Effector memory CD4-positive, alpha-beta T cell (primary cell): Measurements from ENCODE around the gene SIGLEC10.

ENCODE experiments used
- DNase-seq, 3 donors: peaks; one replicate each; pipeline ENCODE4 v3.0.0-alpha.2; 2020
- H3K27ac ChIP-seq: 2 replicates; pipeline ENCODE4 v1.7.0; 2013; ENCODE audit warnings: mild to moderate bottlenecking, low read length, moderate library complexity; ENCODE audit not compliant: insufficient read depth, poor library complexity, severe bottlenecking
- H3K27me3 ChIP-seq: replicated peaks from 2 replicates; pipeline ENCODE4 v1.7.0; 2013; ENCODE audit warnings: mild to moderate bottlenecking, low read length; ENCODE audit not compliant: insufficient read depth, control insufficient read depth, poor library complexity, severe bottlenecking
- H3K36me3 ChIP-seq: 2 replicates; pipeline ENCODE4 v1.7.0; 2013; ENCODE audit warnings: mild to moderate bottlenecking, low read length, moderate library complexity; ENCODE audit not compliant: control insufficient read depth, insufficient read depth
- H3K4me1 ChIP-seq: 2 replicates; pipeline ENCODE4 v1.7.0; 2013; ENCODE audit warnings: low read length, mild to moderate bottlenecking; ENCODE audit not compliant: control insufficient read depth, insufficient read depth, poor library complexity, severe bottlenecking
- H3K4me3 ChIP-seq: 2 replicates; pipeline ENCODE4 v1.7.0; 2013; ENCODE audit warnings: low read length, low read depth, mild to moderate bottlenecking; ENCODE audit not compliant: insufficient read depth, poor library complexity, severe bottlenecking
- H3K9me3 ChIP-seq: 2 replicates; pipeline ENCODE4 v1.7.0; 2013; ENCODE audit warnings: mild to moderate bottlenecking, low read length, moderate library complexity; ENCODE audit not compliant: control insufficient read depth

Gene SIGLEC10

DNA sequence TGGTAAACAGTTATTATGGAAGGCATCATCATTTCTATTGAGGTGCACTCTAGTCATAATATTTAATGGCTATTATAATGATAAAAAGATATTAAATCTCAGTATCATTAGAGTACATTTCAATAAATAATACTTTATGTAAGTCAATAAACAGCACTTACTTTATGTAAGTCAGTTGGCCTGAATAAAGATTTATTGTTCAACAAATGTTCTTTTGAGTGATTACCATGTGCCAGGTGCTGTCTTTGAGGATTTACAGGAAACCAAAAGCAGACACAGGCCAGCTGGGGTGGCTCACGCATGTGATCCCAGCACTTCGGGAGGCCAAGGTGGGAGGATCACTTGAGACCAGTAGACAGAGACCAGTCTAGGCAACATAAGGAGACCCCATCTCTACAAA, 40.0 kb downstream of the SIGLEC10 start:
- no peak for DNase-seq
- H3K27ac ChIP-seq: no peak overlapping the region
- peaks cover 19% of the 10 kb centered on the region for H3K4me1 ChIP-seq

DNA sequence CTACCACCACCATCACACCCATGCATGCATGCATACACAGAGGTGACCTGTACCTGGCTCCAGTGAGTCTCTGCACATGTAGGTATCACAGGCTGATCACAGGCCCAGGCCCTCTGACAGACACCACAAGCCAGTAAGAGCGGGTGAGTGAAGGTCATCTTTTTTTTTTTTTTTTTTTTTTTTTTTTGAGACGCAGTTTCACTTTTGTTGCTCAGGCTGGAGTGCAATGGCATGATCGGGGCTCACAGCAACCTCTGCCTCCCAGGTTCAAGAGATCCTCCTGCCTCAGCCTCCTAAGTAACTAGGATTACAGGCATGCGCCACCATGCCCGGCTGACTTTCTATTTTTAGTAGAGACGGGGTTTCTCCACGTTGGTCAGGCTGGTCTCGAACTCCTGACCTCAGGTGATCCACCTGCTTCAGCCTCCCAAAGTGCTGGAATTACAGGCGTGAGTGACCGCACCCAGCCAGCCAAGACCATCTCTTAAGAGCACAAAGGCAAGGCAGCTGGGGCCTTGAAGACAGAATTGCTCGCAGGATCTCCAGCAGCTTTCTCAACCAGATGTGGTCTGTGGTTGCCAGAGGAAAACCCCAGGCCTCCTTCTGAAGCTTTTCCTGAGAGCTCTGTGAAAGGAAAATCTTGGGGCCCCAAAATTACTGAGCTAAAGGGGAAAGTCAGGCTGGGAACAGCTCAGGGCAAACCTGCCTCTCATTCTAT, 41.8 kb downstream of the SIGLEC10 start:
- H3K4me3 ChIP-seq: no peak overlapping the region

More for the DNA sequence above, 40.0 kb downstream of the SIGLEC10 start:
- H3K27me3 ChIP-seq: no peaks in the 10 kb centered on the region
- H3K36me3 ChIP-seq: no peaks in the 10 kb centered on the region
- H3K4me3 ChIP-seq: no peak overlapping the region
- no peaks in the 10 kb centered on the region for H3K9me3 ChIP-seq

DNA sequence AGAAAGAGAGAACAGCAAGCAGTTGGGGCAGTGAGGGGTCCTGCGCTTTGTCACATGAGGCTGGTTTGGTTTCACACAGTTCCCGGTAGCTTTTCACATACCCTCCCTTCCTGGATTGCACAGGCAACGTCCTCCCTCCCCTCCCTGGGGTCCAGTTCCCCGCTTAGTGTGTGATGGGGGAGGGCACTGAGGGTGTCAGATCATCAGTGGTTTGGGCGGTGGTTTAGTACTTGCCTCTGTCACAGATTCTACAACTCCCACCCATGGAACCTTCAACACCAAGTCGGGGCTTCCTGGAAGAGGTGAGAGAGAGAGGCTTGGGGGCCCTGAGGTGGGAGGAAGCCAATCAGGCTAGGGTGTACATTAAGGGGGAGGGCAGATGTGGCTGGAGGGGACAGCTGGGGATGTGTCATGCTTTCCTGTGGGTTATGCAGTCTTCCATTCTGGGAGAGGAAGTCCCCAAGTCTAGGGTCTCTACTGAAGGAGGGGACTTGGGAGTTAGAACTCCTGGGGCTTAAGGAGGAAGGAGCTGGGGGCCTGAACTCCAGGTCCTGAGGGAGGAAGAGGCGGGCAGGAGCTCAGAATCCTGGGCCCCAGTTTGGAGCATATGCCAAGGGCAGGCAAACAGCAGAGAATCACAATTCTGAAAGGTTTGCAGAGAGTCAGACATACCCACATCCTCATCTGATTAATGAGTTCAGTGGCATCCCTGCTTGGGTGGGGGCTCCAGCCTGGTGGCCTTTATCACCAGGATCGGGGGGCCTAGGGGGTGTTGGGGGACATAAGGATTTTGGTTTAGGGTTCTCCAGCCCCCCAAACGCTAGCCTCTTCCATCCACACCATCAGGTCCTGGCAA, 44.6 kb downstream of the SIGLEC10 start, which contains the start of gene NKG7:
Gene NKG7, minus strand, starts transcription at position 6 of the 856 bp plus-strand sequence. CDS start 119 bp downstream, outside the sequence.
- Histone ChIP-seq H3K27ac (peak within 1 kb of the TSS; percentile 64), H3K27me3 (no peaks in the 10 kb centered on the region), H3K4me3 (no peak within 1 kb of the TSS), H3K36me3 (no peaks in the 10 kb centered on the region), H3K9me3 (no peaks in the 10 kb centered on the region), H3K4me1 (peaks cover 40% of the 10 kb centered on the region)
- peak; percentile 25 to 68 (median 50) for DNase-seq

More for the DNA sequence above, 41.8 kb downstream of the SIGLEC10 start:
- Histone ChIP-seq H3K27me3 (no peaks in the 10 kb centered on the region), H3K27ac (peak overlapping the region; percentile 42), H3K36me3 (no peaks in the 10 kb centered on the region), H3K9me3 (no peaks in the 10 kb centered on the region), H3K4me1 (peaks cover 36% of the 10 kb centered on the region)
- peak; percentile 11 to 36 (median 25) for DNase-seq

DNA sequence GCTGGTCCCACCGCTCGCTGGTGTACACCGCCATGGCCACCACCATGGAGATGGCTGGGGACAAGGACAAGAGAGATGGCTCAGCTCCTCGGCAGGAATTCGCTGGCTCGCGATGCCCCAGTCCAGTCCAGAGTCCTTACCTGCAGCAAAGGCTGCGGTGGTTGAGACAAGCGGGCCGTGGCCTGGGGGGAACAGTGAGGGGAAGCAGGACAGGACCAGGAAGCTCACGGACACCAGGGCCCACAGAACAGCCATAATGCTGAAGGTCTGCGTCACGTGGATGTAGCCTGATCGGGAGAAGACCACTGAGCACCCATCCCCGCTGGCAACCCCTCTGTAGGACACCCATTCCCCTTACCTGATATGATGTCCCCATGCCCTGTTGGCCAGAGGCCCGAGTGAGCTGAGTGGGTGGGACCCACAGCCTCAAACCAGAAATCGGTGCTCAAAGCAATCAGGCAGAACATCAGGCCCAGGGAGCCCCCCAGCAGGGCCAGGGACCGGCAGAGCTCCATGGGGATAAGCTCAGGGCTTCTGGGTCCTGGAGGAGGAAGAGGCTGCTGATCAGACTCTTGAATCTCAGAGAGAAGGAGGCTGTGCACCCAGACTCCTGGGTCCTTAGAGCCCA, 45.3 kb downstream of the SIGLEC10 start:
- Histone ChIP-seq H3K9me3 (no peaks in the 10 kb centered on the region), H3K4me3 (no peak overlapping the region), H3K4me1 (peaks cover 47% of the 10 kb centered on the region), H3K36me3 (no peaks in the 10 kb centered on the region), H3K27ac (peak overlapping the region; percentile 64), H3K27me3 (no peaks in the 10 kb centered on the region)
- DNase-seq: no peak

DNA sequence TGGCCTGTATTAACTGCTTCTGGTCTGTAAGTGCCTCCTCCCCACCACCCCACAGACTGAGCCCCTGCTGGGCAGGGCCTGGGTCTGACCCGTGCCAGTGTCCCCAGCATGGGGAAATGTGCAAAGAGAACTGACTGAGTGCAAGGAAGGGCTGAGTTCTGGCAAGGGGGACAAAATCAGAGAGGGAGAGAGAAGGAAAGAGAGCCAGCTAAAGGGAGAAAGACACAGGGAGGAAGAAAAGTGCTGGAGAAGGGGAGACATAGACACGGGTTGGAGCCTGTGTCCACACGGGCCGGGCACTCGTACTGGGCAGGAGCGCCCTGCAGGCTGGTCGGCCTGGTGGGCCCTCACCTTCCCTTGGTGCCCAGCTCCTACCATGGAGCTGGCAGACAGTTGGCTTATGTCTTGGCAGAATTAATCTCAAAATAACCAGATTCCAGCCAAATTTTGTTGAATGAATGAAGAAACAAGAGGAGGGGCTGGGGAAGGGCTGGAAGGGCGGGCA, 46.2 kb downstream of the SIGLEC10 start:
- no peak for DNase-seq
- no peak overlapping the region for H3K27ac ChIP-seq

DNA sequence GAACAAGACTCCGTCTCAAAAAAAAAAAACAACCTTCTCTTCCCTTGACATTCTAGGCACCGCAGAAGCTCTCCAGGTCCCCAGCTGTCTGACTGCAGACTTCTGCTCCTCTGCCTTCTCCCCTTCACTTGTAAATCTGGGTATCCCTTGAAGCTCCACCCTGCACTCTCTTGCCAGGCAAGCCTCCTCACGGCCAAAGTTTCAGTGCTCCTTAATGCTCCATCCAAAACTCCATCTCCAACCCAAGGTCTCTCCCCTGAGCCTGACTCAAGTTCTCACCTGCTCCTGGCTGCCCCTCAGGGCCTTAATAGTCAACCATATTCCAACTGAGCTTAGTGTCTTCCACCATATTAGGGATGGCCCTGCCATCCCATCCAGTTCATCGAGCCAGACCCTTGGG, 47.2 kb downstream of the SIGLEC10 start:
- no peaks in the 10 kb centered on the region for H3K9me3 ChIP-seq
- peaks cover 58% of the 10 kb centered on the region for H3K4me1 ChIP-seq
- H3K27ac ChIP-seq: no peak overlapping the region
- DNase-seq: no peak
- H3K36me3 ChIP-seq: no peaks in the 10 kb centered on the region
- no peaks in the 10 kb centered on the region for H3K27me3 ChIP-seq
- H3K4me3 ChIP-seq: no peak overlapping the region

More for the DNA sequence above, 46.2 kb downstream of the SIGLEC10 start:
- H3K9me3 ChIP-seq: no peaks in the 10 kb centered on the region
- no peak overlapping the region for H3K4me3 ChIP-seq
- no peaks in the 10 kb centered on the region for H3K27me3 ChIP-seq
- H3K4me1 ChIP-seq: peaks cover 52% of the 10 kb centered on the region
- no peaks in the 10 kb centered on the region for H3K36me3 ChIP-seq

DNA sequence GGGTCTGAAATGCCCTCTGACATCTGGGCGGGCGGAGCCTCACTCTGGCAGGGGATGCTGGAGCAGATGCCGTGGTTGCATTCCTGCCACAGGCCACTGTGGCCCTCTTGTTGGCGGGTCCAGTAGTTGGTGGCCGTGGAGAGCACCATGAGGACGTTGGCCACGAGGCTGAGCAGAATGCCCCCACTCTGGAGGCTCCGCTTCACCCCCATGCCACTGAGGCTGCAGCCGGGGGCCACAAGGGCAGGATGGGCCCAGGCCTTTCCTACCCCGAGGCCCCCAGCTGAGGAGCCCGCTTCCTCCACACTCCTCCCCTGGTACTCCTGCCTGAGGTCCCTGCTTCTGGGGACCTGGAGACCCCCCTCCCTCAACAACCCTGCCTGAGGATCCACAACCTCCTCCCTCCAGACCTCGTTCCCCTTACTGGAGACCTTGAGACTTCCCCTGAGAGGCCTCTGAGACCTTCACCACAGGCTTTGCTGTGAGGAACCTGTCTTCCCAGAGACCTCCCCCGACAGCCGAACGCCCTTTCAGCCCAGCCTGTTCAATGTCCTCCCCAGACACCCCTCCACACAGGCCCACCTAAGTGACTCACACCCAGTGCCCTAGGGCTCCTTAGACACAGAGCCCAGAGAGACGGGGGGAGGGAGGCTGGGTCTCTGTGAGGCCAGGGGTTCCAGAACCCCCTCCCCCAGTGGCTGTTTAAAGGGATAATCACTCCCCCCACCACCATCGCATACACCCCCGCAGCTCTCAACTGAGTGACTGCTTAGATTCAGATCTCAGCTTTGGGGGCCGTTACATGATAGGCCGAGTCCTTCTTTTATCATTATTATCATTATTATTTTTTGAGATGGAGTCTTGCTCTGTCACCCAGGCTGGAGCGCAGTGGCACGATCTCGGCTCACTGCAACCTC, 48.8 kb downstream of the SIGLEC10 start, which contains the start of gene CLDND2:
Gene CLDND2, minus strand, starts transcription at position 638 of the 917 bp plus-strand sequence. Its CDS starts 426 bp downstream, at position 212.
- Histone ChIP-seq H3K27ac (peak within 1 kb of the TSS; percentile 77), H3K4me3 (peak within 1 kb of the TSS; percentile 88), H3K9me3 (no peaks in the 10 kb centered on the region), H3K4me1 (peaks cover 55% of the 10 kb centered on the region), H3K27me3 (no peaks in the 10 kb centered on the region), H3K36me3 (no peaks in the 10 kb centered on the region)
- no peak for DNase-seq

DNA sequence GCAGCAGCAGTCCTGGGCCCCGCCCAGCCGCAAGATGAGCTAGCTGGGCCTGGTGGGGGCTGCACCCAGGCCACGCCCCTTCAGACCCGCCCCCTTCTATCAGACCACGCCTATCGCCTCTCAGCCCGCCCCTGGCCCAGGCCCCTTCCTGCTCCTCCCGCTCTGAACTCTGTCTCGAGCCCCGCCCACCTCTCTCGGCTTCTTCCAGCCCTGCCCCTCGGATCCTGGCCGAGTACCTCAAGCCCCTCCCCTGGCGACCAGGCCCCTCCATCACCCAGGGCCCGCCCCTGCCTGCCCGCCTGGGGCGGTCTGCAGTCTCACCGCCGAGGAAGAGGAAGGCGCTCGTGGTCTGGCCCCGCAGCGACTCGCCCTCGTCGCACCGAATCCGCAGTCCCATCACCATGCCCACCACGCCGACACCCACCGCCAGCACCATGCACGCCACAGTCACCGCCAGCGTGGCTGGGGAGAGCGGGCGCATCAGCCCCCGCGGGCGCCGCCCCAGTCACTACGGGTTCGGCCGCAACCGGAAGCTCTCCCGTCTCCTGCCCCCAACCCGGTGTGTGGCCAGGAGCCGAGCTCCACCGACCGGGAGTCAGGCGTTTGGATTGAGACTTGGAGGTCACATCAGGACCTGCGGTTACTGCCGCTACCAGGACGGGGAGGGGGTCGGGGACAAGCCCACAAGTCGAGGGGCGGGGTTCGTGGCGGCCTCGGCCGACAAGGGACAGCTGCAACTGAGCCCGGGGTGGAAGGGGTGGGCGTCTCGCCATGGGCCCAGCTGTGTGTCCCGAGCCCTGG, 49.7 kb downstream of the SIGLEC10 start:
- Histone ChIP-seq H3K36me3 (no peaks in the 10 kb centered on the region), H3K27ac (peak overlapping the region; percentile 77), H3K4me1 (peaks cover 47% of the 10 kb centered on the region), H3K4me3 (peak overlapping the region; percentile 88), H3K27me3 (no peaks in the 10 kb centered on the region), H3K9me3 (no peaks in the 10 kb centered on the region)
- peak; percentile 88 to 93 (median 92) for DNase-seq
